K562 (cell line): Measurements from ENCODE around the gene MAD2L1BP. TPM values are rescaled to one million over a fixed set of nuclear protein-coding genes. Genes with fewer than 3 reads are reported as not detected.

Experiments
- ASH1L ChIP-seq: fragments of 450-650 bp; IDR thresholded peaks from 2 replicates; pipeline ENCODE4 v1.6.1; 2018; ENCODE audit warnings: borderline replicate concordance, mild to moderate bottlenecking, low read depth; ENCODE audit not compliant: partially characterized antibody
- ESRRA ChIP-seq: fragments of 450-650 bp; IDR thresholded peaks from 2 replicates; pipeline ENCODE4 v1.6.1; 2014; ENCODE audit warnings: low read depth, mild to moderate bottlenecking, moderate library complexity, borderline replicate concordance
- ETV5 ChIP-seq: sonication (generic); formaldehyde crosslinking; IDR thresholded peaks from 2 replicates; pipeline ENCODE4 v1.4.0; 2020; ENCODE audit warnings: low read depth, mild to moderate bottlenecking, missing genetic modification reagents
- KLF13 ChIP-seq: fragments of 450-650 bp; IDR thresholded peaks from 2 replicates; pipeline ENCODE4 v1.6.1; 2016; ENCODE audit warnings: missing genetic modification characterization, low read depth, mild to moderate bottlenecking, missing compliant biosample characterization, moderate library complexity, borderline replicate concordance
- LEF1 ChIP-seq: fragments of 450-650 bp; IDR thresholded peaks from 2 replicates; pipeline ENCODE4 v1.6.1; 2016; ENCODE audit warnings: mild to moderate bottlenecking
- MCM2 ChIP-seq: fragments of 450-650 bp; IDR thresholded peaks from 2 replicates; pipeline ENCODE4 v1.6.1; 2017; ENCODE audit warnings: low read depth, mild to moderate bottlenecking
- MNT ChIP-seq, 2 experiments: fragments of 450-650 bp; conservative IDR thresholded peaks; 2 replicates each; pipeline ENCODE4 v1.6.1; 2017; ENCODE audit warnings: mild to moderate bottlenecking in 2 of 2, moderate library complexity in 2 of 2
- NFE2 ChIP-seq: IDR thresholded peaks from 2 replicates; pipeline ENCODE4 v1.6.1; 2014; ENCODE audit warnings: antibody characterized with exemption, low read depth
- NR4A1 ChIP-seq, 2 experiments: fragments of 250-450 bp in 1 of 2; fragments of 450-650 bp in 1 of 2; sonication (Bioruptor Pico) in 1 of 2; IDR thresholded peaks; 2 replicates each; pipeline versions ENCODE4 v1.4.0 to v1.6.1; 2016 to 2020; ENCODE audit warnings: mild to moderate bottlenecking in 2 of 2, missing compliant biosample characterization in 1 of 2, missing genetic modification characterization in 1 of 2, moderate library complexity in 1 of 2
- POLR2AphosphoS5 ChIP-seq: IDR thresholded peaks from 2 replicates; pipeline ENCODE4 v1.6.1; 2011; ENCODE audit warnings: mild to moderate bottlenecking, low read depth, low read length, moderate library complexity; ENCODE audit not compliant: control insufficient read depth, insufficient read depth
- PRDM10 ChIP-seq: fragments of 450-650 bp; IDR thresholded peaks from 2 replicates; pipeline ENCODE4 v1.6.1; 2018; ENCODE audit not compliant: partially characterized antibody
- SPI1 ChIP-seq: IDR thresholded peaks from 2 replicates; pipeline ENCODE4 v1.6.1; 2011; ENCODE audit warnings: low read depth, low read length, control low read depth, borderline replicate concordance
- SREBF1 ChIP-seq: fragments of 150-350 bp; IDR thresholded peaks from 2 replicates; pipeline ENCODE4 v1.6.1; 2014; ENCODE audit warnings: antibody characterized with exemption, low read depth, low read length, borderline replicate concordance
- SUPT5H ChIP-seq: fragments of 450-650 bp; IDR thresholded peaks from 2 replicates; pipeline ENCODE4 v1.6.1; 2016
- YY1 ChIP-seq, 3 experiments: IDR thresholded peaks; 2 replicates each; pipeline ENCODE4 v1.6.1; 2011; ENCODE audit warnings: low read length in 2 of 3, mild to moderate bottlenecking in 2 of 3, moderate library complexity in 2 of 3, borderline replicate concordance in 1 of 3, control low read depth in 1 of 3, low read depth in 1 of 3; ENCODE audit not compliant: insufficient read depth in 3 of 3, insufficient replicate concordance in 2 of 3, control insufficient read depth in 1 of 3, insufficient read length in 1 of 3; ENCODE audit errors: extremely low read depth in 1 of 3
- ZNF217 ChIP-seq: sonication (generic); formaldehyde crosslinking; IDR thresholded peaks from 2 replicates; pipeline ENCODE4 v1.8.0; 2022; ENCODE audit warnings: mild to moderate bottlenecking, missing genetic modification reagents
- polyA plus RNA-seq, 8 experiments: library from polyadenylated mRNA; depleted of rRNA in 4 of 8; stranded (reverse) in 5 of 8; unstranded in 3 of 8; fragments of >200 nt; fragmentation: Nextera tagmentation in 2 of 8; fragmentation: Illumina TruSeq in 1 of 8; extraction: Ambion mirVana in 2 of 8; extraction: Trizol in 1 of 8; gene quantifications; 2 replicates each; pipeline versions ENCODE4 v1.2.1 to v1.2.3, GENCODE V29; 2011 to 2014; ENCODE audit warnings: inconsistent platforms in 1 of 8, missing spikeins in 1 of 8
- total RNA-seq, 7 experiments: library from RNA; depleted of rRNA in 6 of 7; stranded (reverse); fragments of >200 nt in 6 of 7; fragmentation: Illumina TruSeq in 2 of 7; extraction: Trizol in 2 of 7; gene quantifications; 2 replicates each; pipeline versions ENCODE4 v1.2.1 to v1.2.3, GENCODE V29; 2011 to 2021; ENCODE audit warnings: low replicate concordance in 1 of 7
- TF ChIP-seq, protein P1 (sequence below): fragments of 450-650 bp; formaldehyde crosslinking; IDR thresholded peaks from 2 replicates; pipeline ENCODE4 v1.4.0; 2022; ENCODE audit warnings: missing genetic modification characterization
- TF ChIP-seq, protein P2 (sequence below): fragments of 450-650 bp; formaldehyde crosslinking; IDR thresholded peaks from 2 replicates; pipeline ENCODE4 v1.4.0; 2022; ENCODE audit warnings: mild to moderate bottlenecking, moderate library complexity

Gene MAD2L1BP
- total and polyA plus RNA-seq, 9 of the 15 experiments (the other 6 are each of a cell fraction or from before 2014, with no cell fraction given): 69.7 to 321 (median 111) TPM

DNA sequence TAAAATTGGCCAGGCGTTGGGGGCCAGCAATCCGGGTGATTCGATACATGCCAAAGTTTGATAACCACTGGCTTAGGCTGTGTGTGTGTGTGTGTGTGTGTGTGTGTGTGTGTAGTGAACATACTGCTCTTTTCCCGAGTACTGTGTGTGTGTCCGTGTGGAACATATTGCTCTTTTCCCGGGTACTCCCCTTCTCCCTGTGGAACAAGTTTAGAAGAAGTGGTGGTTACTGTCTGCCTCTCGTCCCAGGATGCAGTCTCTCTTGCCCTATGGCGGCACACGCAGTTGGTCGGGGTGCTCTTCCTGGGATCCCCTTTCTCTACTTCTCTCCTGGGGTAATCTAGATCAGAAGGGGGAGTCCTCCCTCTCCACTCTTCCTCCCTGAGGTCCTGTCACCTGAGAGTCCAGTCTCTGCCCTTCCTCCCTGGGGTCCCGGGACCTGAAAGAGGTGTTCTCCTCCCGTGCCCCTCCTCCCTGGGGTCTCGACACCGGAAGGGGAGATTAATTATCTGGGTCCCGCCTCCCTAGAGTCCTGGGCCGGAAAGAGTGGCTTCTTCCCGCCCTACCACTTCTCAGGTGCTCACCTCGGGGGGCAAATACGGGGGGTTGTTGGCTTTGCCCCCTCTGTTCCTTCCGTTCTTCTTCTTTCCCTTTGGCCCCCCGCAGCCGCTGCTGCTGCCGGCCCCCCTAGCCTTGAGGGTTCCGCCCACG lies 7.1 kb upstream of the MAD2L1BP start (continued):
- TF ChIP-seq LEF1: peak; percentile 67; the same call in 1 of the 2 replicates
- TF ChIP-seq NFE2: no peak
- TF ChIP-seq ASH1L: peak; percentile 41
- peak in 2 of 3 experiments; percentile 14 to 77 for TF ChIP-seq YY1 (IDR thresholded peaks at IDR 0.05; ENCODE audit: borderline replicate concordance in 1 of 3, control insufficient read depth in 1 of 3, extremely low read depth in 1 of 3, insufficient read depth in 3 of 3, insufficient read length in 1 of 3, insufficient replicate concordance in 2 of 3, low read depth in 1 of 3, low read length in 2 of 3)
- TF ChIP-seq, protein P1, sequence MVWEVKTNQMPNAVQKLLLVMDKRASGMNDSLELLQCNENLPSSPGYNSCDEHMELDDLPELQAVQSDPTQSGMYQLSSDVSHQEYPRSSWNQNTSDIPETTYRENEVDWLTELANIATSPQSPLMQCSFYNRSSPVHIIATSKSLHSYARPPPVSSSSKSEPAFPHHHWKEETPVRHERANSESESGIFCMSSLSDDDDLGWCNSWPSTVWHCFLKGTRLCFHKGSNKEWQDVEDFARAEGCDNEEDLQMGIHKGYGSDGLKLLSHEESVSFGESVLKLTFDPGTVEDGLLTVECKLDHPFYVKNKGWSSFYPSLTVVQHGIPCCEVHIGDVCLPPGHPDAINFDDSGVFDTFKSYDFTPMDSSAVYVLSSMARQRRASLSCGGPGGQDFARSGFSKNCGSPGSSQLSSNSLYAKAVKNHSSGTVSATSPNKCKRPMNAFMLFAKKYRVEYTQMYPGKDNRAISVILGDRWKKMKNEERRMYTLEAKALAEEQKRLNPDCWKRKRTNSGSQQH: peak; percentile 97
- TF ChIP-seq SREBF1: no peak
- peak; percentile 89 for TF ChIP-seq ETV5 (CRISPR knock-in tag)
- TF ChIP-seq SUPT5H: peak; percentile 90
- TF ChIP-seq MNT (conservative IDR thresholded peaks at IDR 0.05): no peak
- peak; percentile 34; the same call in 1 of the 2 replicates for TF ChIP-seq ESRRA
- TF ChIP-seq SPI1: peak; percentile 39; the same call in 1 of the 2 replicates
- TF ChIP-seq MCM2: no peak
- TF ChIP-seq NR4A1 (CRISPR knock-in tag; IDR thresholded peaks at IDR 0.05): peak; percentile 84; the same call in 1 of the 2 replicates
- TF ChIP-seq NR4A1 (tag; IDR thresholded peaks at IDR 0.05): peak; percentile 58
- no peak for TF ChIP-seq ZNF217
- TF ChIP-seq, protein P2, sequence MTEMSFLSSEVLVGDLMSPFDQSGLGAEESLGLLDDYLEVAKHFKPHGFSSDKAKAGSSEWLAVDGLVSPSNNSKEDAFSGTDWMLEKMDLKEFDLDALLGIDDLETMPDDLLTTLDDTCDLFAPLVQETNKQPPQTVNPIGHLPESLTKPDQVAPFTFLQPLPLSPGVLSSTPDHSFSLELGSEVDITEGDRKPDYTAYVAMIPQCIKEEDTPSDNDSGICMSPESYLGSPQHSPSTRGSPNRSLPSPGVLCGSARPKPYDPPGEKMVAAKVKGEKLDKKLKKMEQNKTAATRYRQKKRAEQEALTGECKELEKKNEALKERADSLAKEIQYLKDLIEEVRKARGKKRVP: 0 out of 2 replicates have a peak, but pooled peaks have one; percentile 6
- peak; percentile 80 for TF ChIP-seq POLR2AphosphoS5
- TF ChIP-seq PRDM10: peak; percentile 48
- TF ChIP-seq KLF13 (tag): peak; percentile 89
